Measurements from ENCODE around the gene ITPR1. TPM values are rescaled to one million over a fixed set of nuclear protein-coding genes. Genes with fewer than 3 reads are reported as not detected.

The ITPR1 gene
- total RNA-seq, 1 experiment from 2014 or later, result 13.4 TPM

DNA sequence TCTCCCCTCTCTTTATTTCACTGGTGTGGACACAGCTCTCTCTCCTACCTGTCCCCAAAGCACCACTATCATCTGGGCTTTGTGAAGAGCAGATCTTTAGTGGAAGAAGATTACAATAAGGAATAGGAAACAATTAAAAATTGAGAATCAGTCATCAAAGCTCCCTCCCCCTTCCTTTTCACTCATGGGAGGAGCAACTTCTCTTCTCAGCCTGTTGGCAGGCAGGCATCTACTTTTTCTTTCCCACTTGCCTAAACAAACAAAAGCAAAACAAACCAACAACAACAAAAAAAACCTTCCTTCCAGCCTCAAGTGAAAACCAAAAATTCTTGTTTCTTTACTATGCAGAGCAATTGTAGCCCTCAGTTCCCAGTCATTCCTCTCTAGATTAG, 360.6 kb downstream of the ITPR1 start:
- no peak for DNase-seq (ENCODE audit: low read depth, low spot score)
- in situ Hi-C loops (cut with HindIII; ENCODE audit: low pct_unique_long_range_greater_than_20kb, low sequenced_read_pairs), result no loop called here

DNA sequence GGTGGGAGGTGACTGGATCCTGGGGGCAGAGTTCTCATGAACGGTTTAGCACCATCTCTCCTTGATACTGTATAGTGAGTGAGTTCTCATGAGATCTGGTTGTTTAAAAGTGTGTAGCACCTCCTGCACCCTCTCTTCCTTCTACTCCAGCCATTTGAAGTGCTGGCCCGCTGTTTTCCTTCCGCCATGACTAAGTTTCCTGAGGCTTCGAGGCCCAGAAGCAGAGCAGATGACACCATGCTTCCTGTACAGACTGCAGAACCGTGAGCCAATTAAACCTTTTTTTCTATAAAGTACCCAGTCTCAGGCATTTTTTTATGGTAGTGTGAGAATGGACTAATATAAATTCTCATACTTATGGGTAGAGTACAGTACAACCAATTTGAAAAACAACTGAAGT, 362.5 kb downstream of the ITPR1 start:
- DNase-seq (ENCODE audit: low read depth, low spot score), result no peak
- in situ Hi-C loops (cut with HindIII; ENCODE audit: low pct_unique_long_range_greater_than_20kb, low sequenced_read_pairs), result no loop called here

GRCh38 chr3:4856136-4856535, 363.0 kb downstream of the ITPR1 start:
- DNase-seq (ENCODE audit: low read depth, low spot score), result no peak

DNA sequence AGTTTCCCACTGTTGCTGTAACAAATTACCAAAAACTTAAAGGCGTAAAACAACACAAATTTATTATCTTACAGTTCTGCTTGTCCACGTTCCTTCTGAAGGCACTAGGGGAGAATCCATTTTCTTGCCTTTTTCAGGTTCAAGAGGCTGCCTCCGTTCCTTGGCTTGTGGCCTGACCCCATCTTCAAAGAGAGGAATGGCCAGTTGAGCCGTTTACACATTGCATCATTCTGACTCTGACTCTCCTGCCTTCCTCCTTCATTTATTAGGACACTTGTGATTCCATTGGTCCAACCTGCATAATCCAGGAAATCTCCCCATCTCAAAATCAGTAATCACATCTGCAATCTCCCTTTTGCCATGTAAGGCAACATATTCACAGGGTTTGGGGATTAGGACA, 363.4 kb downstream of the ITPR1 start:
- in situ Hi-C loops (cut with HindIII; ENCODE audit: low pct_unique_long_range_greater_than_20kb, low sequenced_read_pairs), result no loop called here

More at GRCh38 chr3:4856136-4856535, 363.0 kb downstream of the ITPR1 start:
- in situ Hi-C loops (cut with HindIII; ENCODE audit: low pct_unique_long_range_greater_than_20kb, low sequenced_read_pairs), result no loop called here

DNA sequence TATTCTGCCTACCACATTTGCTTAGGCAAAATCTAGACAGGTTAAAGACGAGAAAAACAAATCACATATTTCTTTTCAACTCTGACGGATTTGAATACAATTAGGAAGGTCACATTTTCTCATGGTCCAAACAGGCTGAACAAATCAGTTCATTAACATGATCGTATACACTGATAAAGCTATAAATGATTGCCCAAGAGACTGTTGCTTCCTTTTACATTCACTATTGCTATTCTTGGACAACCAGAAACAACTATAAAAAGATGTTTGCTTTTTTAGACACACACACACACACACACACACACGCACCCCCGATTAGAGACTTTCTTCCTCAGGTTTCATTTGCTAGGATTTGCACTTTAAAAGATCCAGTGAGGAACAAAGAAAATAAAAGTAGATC, 363.8 kb downstream of the ITPR1 start:
- in situ Hi-C loops (cut with HindIII; ENCODE audit: low pct_unique_long_range_greater_than_20kb, low sequenced_read_pairs), result no loop called here
- no peak for DNase-seq (ENCODE audit: low read depth, low spot score)

More for the DNA sequence above, 363.4 kb downstream of the ITPR1 start:
- DNase-seq (ENCODE audit: low read depth, low spot score), result no peak

DNA sequence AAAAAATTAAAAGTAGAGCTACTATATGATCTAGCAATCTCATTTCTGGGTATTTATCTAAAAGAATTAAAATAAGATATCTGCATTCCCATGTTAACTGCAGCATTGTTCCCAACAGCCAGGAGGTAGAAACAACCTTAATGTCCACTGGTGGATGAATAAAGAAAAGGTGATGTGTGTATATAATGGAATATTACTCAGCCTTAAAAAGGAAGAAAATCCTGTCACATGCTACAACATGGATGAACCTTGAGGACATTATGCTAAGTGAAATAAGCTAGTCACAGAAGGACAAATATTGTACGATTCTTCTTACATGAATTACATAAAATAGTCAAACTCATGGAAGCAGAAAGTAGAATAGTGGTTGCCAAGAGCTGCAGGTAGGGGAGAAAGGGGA, 366.6 kb downstream of the ITPR1 start:
- DNase-seq (ENCODE audit: low read depth, low spot score), result no peak
- in situ Hi-C loops (cut with HindIII; ENCODE audit: low pct_unique_long_range_greater_than_20kb, low sequenced_read_pairs), result no loop called here

- DNase-seq (ENCODE audit: low read depth, low spot score), result no peak
- in situ Hi-C loops (cut with HindIII; ENCODE audit: low pct_unique_long_range_greater_than_20kb, low sequenced_read_pairs), result no loop called here
Measured at GRCh38 chr3:4862973-4863372, 369.8 kb downstream of the ITPR1 start.

DNA sequence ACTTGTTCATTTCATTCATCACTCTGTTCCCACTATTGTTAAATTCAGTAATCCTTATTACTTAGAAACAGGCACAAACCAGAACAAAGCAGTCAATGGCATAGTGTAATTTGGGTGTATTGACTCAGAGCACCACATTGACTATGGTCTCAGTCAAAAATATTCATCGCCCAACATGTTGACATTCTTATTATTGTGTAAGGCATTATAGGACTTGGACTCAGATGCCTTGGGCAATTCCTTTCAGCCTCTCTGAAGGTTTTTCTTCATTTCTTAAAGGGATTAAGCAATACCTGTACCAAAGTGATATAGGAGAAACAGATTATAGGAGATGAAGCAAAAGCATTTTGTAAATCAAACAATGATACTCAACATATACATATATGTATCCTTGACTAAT, 371.4 kb downstream of the ITPR1 start:
- in situ Hi-C loops (cut with HindIII; ENCODE audit: low pct_unique_long_range_greater_than_20kb, low sequenced_read_pairs), result no loop called here
- DNase-seq (ENCODE audit: low read depth, low spot score), result no peak

DNA sequence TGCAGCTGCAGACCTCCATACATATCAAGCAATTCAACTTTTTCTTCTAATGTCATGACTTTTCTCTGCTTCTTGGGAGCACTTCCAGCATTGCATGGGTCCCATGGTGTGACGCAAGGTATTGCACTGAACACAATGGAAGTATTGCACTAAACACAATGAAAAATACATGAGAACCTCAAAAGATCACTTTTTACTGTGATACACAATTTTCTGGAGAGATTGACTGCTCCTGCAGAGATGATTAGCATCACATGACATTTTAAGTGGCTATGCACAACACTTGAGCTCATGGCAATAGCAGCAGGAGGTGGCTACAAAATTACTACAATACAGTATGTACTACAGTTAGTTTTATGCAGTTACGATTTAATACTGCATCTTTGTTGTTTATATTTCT, 372.6 kb downstream of the ITPR1 start:
- peak; percentile 4 for DNase-seq (ENCODE audit: low read depth, low spot score)
- in situ Hi-C loops (cut with HindIII; ENCODE audit: low pct_unique_long_range_greater_than_20kb, low sequenced_read_pairs), result no loop called here

DNA sequence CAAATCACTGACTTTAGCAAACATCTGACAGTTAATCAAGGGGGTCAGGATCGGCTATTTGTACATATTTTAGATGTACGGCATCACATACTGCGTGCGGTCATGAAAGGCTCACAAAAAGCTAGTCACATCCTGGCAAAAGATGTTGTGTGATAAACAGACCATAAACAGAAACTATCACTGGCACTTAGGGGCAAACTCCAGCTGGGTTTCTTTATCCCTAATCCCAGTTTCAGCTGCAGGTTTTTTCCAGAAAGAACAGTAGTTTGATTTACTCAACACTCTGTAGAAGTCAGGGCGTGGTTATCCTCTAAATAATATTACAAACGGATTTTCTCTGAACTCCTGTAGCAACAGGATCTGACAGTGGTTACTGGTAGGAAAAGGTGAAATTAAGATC, 373.7 kb downstream of the ITPR1 start:
- peak; percentile 52 for DNase-seq (ENCODE audit: low read depth, low spot score)
- in situ Hi-C loops (cut with HindIII; ENCODE audit: low pct_unique_long_range_greater_than_20kb, low sequenced_read_pairs), result no loop called here

GRCh38 chr3:4877173-4877787, 384.1 kb downstream of the ITPR1 start:
- in situ Hi-C loops (cut with HindIII; ENCODE audit: low pct_unique_long_range_greater_than_20kb, low sequenced_read_pairs), result no loop called here
- DNase-seq (ENCODE audit: low read depth, low spot score), result no peak

DNA sequence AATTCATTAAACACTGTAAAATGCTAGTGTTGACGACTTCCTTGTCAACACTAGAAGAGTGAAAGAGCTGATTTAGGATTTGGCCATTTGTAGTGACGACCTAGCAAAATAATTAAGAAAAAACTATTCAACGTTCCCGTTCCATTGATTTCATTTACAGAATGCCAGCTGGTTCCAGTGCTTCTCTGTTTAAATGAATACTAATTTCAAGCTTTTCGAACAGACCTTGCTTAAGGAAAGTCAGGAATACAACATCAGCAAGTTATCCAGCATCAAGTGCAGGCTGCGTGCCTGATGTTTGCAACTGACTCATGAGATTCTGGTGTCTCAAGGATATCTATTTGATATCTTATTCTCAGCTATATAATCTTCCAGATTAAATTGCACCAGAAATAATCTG, 387.7 kb downstream of the ITPR1 start:
- DNase-seq (ENCODE audit: low read depth, low spot score), result no peak
- in situ Hi-C loops (cut with HindIII; ENCODE audit: low pct_unique_long_range_greater_than_20kb, low sequenced_read_pairs), result no loop called here

DNA sequence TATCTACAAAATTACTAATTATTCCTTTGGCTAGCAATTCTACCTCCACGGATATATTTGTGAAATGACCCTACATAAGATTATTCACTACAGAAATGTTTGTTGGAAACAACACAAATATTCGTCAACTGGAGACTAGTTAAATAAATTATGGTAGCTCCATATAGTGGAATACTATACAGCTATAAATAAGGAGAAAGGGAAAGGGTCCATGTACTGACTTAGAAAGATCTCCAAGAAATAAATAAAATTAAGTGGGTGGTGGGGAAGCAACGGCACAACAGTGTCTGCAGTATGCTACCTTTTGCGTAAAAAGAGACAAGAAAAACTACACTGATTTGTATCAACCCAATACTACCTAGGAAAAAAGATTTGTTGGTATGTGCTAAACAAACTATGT, 389.4 kb downstream of the ITPR1 start:
- DNase-seq (ENCODE audit: low read depth, low spot score), result no peak
- in situ Hi-C loops (cut with HindIII; ENCODE audit: low pct_unique_long_range_greater_than_20kb, low sequenced_read_pairs), result no loop called here

- in situ Hi-C loops (cut with HindIII; ENCODE audit: low pct_unique_long_range_greater_than_20kb, low sequenced_read_pairs), result no loop called here
- DNase-seq (ENCODE audit: low read depth, low spot score), result no peak
Measured at GRCh38 chr3:4883011-4883410, 389.9 kb downstream of the ITPR1 start.

- in situ Hi-C loops (cut with HindIII; ENCODE audit: low pct_unique_long_range_greater_than_20kb, low sequenced_read_pairs), result no loop called here
- no peak for DNase-seq (ENCODE audit: low read depth, low spot score)
Measured at GRCh38 chr3:4884888-4885287, 391.7 kb downstream of the ITPR1 start.

- in situ Hi-C loops (cut with HindIII; ENCODE audit: low pct_unique_long_range_greater_than_20kb, low sequenced_read_pairs), result no loop called here
- no peak for DNase-seq (ENCODE audit: low read depth, low spot score)
Measured at GRCh38 chr3:4885316-4885715, 392.2 kb downstream of the ITPR1 start.

DNA sequence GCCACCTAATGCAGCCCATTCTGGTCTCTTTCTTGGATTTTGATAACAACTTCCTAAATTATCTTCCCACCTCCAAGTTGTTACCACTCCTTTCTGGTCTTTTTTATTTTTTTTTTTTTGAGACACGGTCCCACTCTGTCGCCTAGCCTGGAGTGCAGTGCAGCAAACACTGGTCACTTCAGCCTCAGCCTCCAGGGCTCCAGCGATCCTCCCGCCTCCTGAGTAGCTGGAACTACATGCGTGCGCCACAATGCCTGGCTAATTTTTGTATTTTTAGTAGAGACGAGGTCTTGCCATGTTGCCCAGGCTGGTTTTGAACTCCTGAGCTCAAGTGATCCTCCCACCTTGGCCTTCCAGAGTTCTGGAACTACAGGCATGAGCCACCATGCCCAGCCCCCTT, 393.3 kb downstream of the ITPR1 start:
- in situ Hi-C loops (cut with HindIII; ENCODE audit: low pct_unique_long_range_greater_than_20kb, low sequenced_read_pairs), result no loop called here
- DNase-seq (ENCODE audit: low read depth, low spot score), result no peak

GRCh38 chr3:4887177-4887576, 394.0 kb downstream of the ITPR1 start:
- no peak for DNase-seq (ENCODE audit: low read depth, low spot score)
- in situ Hi-C loops (cut with HindIII; ENCODE audit: low pct_unique_long_range_greater_than_20kb, low sequenced_read_pairs), result no loop called here

- in situ Hi-C loops (cut with HindIII; ENCODE audit: low pct_unique_long_range_greater_than_20kb, low sequenced_read_pairs), result no loop called here
- DNase-seq (ENCODE audit: low read depth, low spot score), result no peak
Measured at GRCh38 chr3:4888913-4889846, 396.0 kb downstream of the ITPR1 start.

Measured in SK-MEL-5 (cell line).